Panc1 (cell line): ENCODE measurements around the gene CHRNA7.

ENCODE experiments used
- CTCF ChIP-seq: fragments of 450-650 bp; IDR thresholded peaks from 2 replicates; pipeline ENCODE4 v1.5.1; 2017; ENCODE audit warnings: mild to moderate bottlenecking
- POLR2AphosphoS5 ChIP-seq: IDR thresholded peaks from 2 replicates; pipeline ENCODE4 v1.6.1; 2012; ENCODE audit warnings: mild to moderate bottlenecking, low read depth, low read length, moderate library complexity

- no peak for TF ChIP-seq POLR2AphosphoS5
- TF ChIP-seq CTCF, result no peak; the same call in 1 of the 2 replicates
These were observed 12.1 kb downstream of the CHRNA7 start for GRCh38 chr15:32042269-32042972.
